KMS-11 (cell line): ENCODE results near the gene LAMP1.

ENCODE experiments used
- H2AFZ ChIP-seq: fragments of 200-600 bp; sonication (generic); 2 replicates; pipeline ENCODE4 v1.6.1; 2016; ENCODE audit warnings: antibody characterized with exemption, mixed run types, low read depth
- H3K27ac ChIP-seq: fragments of 200-600 bp; sonication (generic); 2 replicates; pipeline ENCODE4 v1.6.1; 2016; ENCODE audit warnings: mild to moderate bottlenecking, mixed run types
- H3K27me3 ChIP-seq: fragments of 200-600 bp; sonication (generic); 2 replicates; pipeline ENCODE4 v1.6.1; 2017; ENCODE audit warnings: mild to moderate bottlenecking, low read depth, mixed run types, moderate library complexity; ENCODE audit not compliant: insufficient read depth
- H3K36me3 ChIP-seq: fragments of 200-600 bp; sonication (generic); 2 replicates; pipeline ENCODE4 v1.6.1; 2017; ENCODE audit warnings: mild to moderate bottlenecking, mixed run types; ENCODE audit not compliant: insufficient read depth
- H3K4me1 ChIP-seq: fragments of 200-600 bp; sonication (generic); 2 replicates; pipeline ENCODE4 v1.6.1; 2016; ENCODE audit warnings: mild to moderate bottlenecking, low read depth, mixed run types; ENCODE audit not compliant: poor library complexity, severe bottlenecking
- H3K4me2 ChIP-seq: fragments of 200-600 bp; sonication (generic); 2 replicates; pipeline ENCODE4 v1.7.0; 2016; ENCODE audit warnings: mild to moderate bottlenecking, mixed run types
- H3K4me3 ChIP-seq: fragments of 200-600 bp; sonication (generic); IDR thresholded peaks from 2 replicates; pipeline ENCODE4 v1.6.1; 2017; ENCODE audit warnings: low read depth, low read length, mixed read lengths; ENCODE audit not compliant: insufficient read depth
- H3K79me2 ChIP-seq: fragments of 200-600 bp; sonication (generic); 2 replicates; pipeline ENCODE4 v1.6.1; 2016; ENCODE audit warnings: low read depth, mixed run types; ENCODE audit not compliant: insufficient read depth
- H3K9ac ChIP-seq: fragments of 200-600 bp; sonication (generic); 2 replicates; pipeline ENCODE4 v1.6.1; 2016; ENCODE audit warnings: mild to moderate bottlenecking, mixed run types
- H4K20me1 ChIP-seq: fragments of 200-600 bp; sonication (generic); 2 replicates; pipeline ENCODE4 v1.6.1; 2016; ENCODE audit warnings: mild to moderate bottlenecking, mixed run types; ENCODE audit not compliant: insufficient read depth
- TF ChIP-seq, protein P1 (sequence below): fragments of 200-600 bp; sonication (generic); conservative IDR thresholded peaks from 2 replicates; pipeline ENCODE4 v1.6.1; 2017; ENCODE audit warnings: low read depth, mild to moderate bottlenecking, antibody characterized with exemption, low read length, moderate library complexity, mixed read lengths

Gene LAMP1

DNA sequence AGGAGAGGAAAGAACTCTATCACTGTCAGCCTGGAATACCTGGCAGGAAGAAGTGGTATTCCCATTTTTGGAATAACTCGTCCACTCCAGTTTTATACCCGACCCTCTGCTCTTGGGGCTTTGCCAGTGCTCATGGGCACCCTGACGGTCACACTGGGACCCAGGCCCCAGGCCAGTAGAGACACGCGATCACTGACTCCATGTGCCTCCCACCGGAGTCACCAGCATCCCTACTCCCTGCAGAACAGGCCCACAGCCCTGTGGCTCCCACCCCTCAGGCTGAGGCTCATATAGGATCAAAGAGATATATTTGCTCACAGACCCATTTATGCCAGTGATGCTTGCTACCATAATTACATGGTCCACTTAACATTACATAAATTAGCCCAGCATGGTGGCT lies 63.4 kb downstream of the LAMP1 start:
- Histone ChIP-seq H4K20me1 (no peaks in the 10 kb centered on the region), H2AFZ (no peak overlapping the region), H3K4me3 (no peak overlapping the region), H3K27ac (no peak overlapping the region), H3K36me3 (no peaks in the 10 kb centered on the region), H3K4me1 (no peaks in the 10 kb centered on the region), H3K79me2 (no peaks in the 10 kb centered on the region), H3K4me2 (no peak overlapping the region), H3K9ac (no peak overlapping the region), H3K27me3 (no peaks in the 10 kb centered on the region)
- TF ChIP-seq, protein P1, sequence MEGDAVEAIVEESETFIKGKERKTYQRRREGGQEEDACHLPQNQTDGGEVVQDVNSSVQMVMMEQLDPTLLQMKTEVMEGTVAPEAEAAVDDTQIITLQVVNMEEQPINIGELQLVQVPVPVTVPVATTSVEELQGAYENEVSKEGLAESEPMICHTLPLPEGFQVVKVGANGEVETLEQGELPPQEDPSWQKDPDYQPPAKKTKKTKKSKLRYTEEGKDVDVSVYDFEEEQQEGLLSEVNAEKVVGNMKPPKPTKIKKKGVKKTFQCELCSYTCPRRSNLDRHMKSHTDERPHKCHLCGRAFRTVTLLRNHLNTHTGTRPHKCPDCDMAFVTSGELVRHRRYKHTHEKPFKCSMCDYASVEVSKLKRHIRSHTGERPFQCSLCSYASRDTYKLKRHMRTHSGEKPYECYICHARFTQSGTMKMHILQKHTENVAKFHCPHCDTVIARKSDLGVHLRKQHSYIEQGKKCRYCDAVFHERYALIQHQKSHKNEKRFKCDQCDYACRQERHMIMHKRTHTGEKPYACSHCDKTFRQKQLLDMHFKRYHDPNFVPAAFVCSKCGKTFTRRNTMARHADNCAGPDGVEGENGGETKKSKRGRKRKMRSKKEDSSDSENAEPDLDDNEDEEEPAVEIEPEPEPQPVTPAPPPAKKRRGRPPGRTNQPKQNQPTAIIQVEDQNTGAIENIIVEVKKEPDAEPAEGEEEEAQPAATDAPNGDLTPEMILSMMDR = no peak

- TF ChIP-seq, protein P1 = no peak
- no peaks in the 10 kb centered on the region for H3K36me3 ChIP-seq
- H3K4me3 ChIP-seq = no peak overlapping the region
- H3K79me2 ChIP-seq = no peaks in the 10 kb centered on the region
- H3K9ac ChIP-seq = no peak overlapping the region
- H3K27me3 ChIP-seq = no peaks in the 10 kb centered on the region
- H3K4me2 ChIP-seq = no peak overlapping the region
- no peaks in the 10 kb centered on the region for H4K20me1 ChIP-seq
- H3K27ac ChIP-seq = no peak overlapping the region
- no peak overlapping the region for H2AFZ ChIP-seq
- H3K4me1 ChIP-seq = no peaks in the 10 kb centered on the region
These were observed 64.4 kb downstream of the LAMP1 start for GRCh38 chr13:113361406-113361805.

GRCh38 chr13:113364311-113364889 lies 67.4 kb downstream of the LAMP1 start:
- no peak overlapping the region for H3K4me3 ChIP-seq
- H2AFZ ChIP-seq = peak overlapping the region; percentile 67
- no peaks in the 10 kb centered on the region for H3K36me3 ChIP-seq
- no peaks in the 10 kb centered on the region for H3K4me1 ChIP-seq
- no peak overlapping the region for H3K27ac ChIP-seq
- peak overlapping the region; percentile 73 for H3K4me2 ChIP-seq
- no peaks in the 10 kb centered on the region for H3K27me3 ChIP-seq
- TF ChIP-seq, protein P1 = no peak
- no peaks in the 10 kb centered on the region for H4K20me1 ChIP-seq
- no peak overlapping the region for H3K9ac ChIP-seq
- H3K79me2 ChIP-seq = no peaks in the 10 kb centered on the region

DNA sequence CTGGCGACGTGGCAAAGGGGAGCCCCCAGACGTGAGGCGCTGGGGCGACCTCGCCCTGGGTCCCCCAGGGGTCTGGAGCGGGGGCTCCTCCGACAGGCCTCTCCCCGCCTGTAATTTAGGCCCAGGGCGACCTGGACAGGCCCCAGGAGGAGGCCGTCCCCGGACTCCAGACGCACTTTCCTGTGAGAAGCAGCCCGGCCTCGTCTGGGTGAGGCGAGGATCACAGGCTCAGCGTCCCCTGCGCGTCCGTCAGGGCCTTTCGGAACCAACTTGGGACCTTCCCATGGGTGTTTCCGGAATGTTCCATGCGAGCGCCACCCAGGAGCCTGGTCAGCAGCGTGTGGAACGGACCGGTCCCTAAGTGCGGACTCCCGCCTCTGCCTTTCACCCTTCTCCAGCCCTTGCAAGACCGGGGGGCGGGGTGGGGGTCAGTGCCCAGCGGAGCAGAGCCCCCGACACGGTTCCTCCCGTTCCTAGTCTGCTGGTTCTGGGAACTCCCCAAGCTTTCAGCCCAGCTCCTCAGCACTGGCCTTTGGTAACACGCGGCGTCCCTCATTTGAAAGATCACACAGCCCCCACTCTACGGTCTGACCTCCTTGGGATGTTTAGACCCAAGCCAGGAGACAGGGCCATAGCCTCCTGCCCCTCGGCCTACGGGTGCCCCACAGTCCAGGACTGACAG lies 68.0 kb downstream of the LAMP1 start:
- no peaks in the 10 kb centered on the region for H3K36me3 ChIP-seq
- H3K4me2 ChIP-seq = peak overlapping the region; percentile 73
- peak overlapping the region; percentile 67; the same call in 1 of the 2 replicates for H2AFZ ChIP-seq
- H3K4me1 ChIP-seq = no peaks in the 10 kb centered on the region
- H3K9ac ChIP-seq = no peak overlapping the region
- H3K4me3 ChIP-seq = no peak overlapping the region
- TF ChIP-seq, protein P1 = no peak
- H3K27me3 ChIP-seq = no peaks in the 10 kb centered on the region
- H3K79me2 ChIP-seq = no peaks in the 10 kb centered on the region
- no peaks in the 10 kb centered on the region for H4K20me1 ChIP-seq
- no peak overlapping the region for H3K27ac ChIP-seq
